ENCODE results near the gene SLC39A12.

Gene SLC39A12

GRCh38 chr10:17965649-17966235 lies 14.0 kb downstream of the SLC39A12 start:
- no peak for DNase-seq

DNA sequence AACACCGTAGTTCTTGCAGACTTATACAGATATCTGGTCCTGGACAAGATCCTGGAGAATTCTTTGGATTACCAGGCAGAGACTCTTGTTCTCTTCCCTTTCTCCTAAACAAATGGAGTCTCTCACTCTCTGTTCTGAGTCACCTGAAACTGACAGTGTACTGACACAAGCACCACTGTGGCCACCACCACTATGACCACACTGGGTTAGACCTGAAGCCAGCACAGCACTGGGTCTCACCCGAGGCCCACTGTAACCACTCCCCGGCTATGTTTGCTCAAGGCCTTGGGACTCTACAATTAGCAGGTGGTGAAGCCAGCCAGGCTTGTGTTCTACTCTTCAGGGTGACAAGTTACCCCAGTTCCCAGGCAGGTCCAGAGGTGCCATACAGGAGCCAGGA lies 22.8 kb downstream of the SLC39A12 start:
- no peak for DNase-seq

DNA sequence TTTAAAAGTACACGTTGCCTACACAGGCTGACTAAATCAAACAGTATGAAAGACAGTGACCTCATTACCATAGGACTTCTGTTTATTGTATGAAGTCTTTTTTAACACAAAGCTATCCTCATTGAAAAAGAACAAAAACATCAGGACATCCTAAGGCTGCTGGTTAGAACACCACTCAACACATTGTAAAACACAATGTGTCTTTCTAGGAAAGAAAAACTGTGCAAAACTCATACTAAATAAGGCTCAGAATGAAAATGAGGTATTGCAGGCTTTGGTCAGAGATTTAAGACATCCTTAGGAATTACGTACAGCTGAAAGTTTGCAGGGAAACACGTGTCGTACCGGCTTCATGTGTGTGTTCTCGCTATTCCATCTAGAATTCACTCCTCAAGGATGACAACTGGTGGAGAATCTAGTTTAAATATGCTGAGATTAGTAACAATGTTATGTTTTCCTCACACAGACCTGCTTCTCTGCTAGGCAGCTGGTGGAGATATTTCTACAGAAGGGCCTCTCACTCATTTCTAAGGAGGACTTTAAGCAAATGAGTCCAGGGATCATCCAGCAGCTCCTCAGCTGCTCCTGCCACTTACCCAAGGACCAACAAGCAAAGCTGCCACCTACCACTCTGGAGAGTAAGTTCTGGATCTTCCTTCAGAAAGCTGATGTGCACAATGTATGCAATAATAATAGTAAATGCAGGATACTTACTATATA lies 29.3 kb downstream of the SLC39A12 start:
- DNase-seq = no peak

DNA sequence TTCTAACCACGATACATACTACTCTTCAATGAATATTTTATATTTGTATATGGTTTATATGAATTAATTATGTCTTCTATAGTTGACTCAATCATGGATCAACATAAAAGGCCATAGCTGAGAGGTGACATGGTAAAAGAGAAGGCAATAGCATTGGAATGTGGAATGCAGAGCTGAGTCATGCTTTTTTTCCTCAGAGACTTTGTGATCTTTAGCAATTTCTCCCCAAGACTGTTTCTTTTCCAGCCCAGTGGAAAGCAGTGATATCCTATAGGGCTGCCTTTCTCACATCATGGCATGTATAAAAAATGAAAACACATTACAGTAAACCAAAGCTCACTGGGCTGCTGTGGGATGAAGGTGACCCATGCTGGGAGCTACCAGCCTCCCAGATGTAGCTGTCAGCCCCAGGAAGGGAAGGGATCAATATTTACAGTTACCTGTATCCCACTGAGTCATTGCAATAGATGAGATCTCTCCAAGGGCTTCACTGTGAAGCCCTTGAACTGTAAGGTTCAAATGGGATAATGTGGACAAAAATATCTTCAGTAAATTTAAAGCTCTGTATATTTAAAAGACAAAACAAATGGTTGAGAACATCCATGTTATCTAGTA lies 30.2 kb downstream of the SLC39A12 start:
- no peak for DNase-seq

DNA sequence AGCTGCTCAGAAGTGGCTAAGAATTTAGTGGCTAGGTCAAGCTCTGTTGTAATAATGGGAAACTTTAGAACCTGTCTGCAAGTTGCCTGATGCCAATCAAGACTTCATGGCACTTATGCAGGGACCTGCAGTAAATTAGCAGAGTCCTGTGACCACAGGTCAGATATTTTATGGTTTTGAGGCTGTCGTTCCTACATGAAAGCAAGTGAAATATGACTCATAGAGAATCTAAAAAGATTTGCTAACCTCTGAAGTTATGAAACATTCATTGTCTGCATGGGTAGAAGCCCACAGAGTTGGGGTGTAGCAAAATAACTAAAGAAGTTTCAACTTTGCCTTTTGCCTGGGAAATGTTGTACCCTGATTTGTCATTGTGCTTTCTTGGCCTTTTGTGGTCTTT lies 32.3 kb downstream of the SLC39A12 start:
- no peak for DNase-seq

GRCh38 chr10:17984563-17984962 lies 32.8 kb downstream of the SLC39A12 start:
- no peak for DNase-seq

DNA sequence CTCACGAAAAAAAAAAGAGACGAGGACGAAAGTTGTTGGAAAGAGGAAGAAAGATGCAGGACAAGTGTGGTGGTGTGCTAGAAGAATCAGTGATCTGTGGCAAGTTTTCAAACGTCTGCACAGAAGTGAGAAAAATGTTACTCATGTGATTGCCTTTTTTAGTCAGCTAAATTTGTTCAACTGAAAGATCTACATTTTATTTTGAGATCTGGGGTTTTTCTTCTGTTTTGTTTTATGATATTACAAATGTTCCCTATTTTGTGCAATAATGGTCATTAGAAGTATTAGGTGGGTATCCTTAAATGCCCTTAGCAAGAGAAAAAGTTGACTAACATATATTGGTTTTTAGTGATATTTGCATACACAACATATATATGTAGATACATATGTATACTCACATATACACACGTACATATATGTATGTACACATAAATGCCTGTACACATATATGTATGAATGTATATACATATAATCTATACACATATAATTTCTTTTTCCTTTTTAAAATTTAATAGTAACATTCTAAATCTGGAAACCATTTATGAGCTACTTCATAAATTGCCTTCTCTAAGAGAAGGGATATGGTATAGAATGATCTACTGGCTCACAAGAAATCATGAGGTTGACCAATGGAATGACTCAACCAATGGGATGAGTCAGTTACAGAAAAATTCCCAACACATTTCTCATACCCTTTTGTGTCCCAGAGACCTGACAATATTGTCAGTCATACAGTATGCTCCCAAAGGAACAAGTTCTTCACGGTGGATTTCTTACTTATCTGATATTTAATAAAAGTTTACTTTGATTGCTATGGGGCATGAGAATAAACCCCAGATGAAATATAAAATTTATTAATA lies 38.4 kb downstream of the SLC39A12 start:
- no peak for DNase-seq

GRCh38 chr10:17992266-17992665 lies 40.5 kb downstream of the SLC39A12 start:
- no peak for DNase-seq

DNA sequence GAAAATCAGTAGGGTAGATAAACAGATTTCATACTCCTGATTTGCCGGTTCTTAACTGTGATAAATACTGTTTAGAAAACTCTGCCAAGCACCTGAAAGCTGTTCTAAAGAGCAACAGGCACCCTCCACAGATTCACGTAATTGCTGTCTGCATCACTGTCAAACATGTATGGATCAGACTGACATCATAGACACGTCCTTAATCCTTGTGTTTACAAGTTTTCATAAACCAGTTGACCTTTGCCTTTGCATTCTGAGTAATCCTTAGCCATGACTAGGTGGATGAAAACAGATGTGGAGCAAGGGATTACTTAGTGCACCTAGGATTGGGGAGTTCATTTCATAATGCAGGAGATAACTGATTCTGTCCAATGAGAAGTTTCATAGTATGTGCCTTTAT lies 41.6 kb downstream of the SLC39A12 start:
- no peak for DNase-seq

GRCh38 chr10:18000601-18001000 lies 48.9 kb downstream of the SLC39A12 start:
- DNase-seq = no peak

GRCh38 chr10:18005445-18005780 lies 53.7 kb downstream of the SLC39A12 start:
- DNase-seq = no peak

DNA sequence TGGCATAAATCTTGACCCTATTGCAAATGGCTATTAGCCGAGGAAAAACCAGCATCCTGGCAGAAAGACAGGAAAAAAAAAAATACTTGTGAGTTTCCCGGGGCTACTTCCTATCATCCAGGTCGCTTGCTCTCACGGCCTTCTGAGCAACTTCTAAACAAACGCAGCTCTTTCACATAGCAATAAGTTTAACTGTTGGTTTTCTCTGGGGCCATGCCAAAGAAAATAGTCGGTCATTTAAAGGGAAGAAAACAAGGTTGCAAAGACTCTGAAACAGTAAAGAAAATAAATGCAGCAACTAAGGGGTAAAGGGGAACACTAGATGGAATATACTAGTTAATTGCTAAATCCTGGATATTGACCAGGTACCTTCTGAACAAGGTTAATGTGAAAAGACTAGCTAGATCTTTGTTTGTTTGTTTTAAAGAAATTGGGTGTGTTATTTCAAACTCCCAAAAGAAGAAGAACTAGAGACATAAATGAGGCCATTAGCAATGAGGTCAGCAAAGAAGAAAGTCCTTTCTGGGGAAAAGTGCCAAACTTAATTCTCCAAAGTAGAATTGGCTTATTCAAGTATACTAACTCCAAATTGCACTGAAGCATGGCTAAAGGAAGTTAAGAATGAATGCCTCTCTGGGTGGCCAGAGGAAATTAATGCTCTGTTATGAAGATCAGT lies 54.2 kb downstream of the SLC39A12 start:
- no peak for DNase-seq

DNA sequence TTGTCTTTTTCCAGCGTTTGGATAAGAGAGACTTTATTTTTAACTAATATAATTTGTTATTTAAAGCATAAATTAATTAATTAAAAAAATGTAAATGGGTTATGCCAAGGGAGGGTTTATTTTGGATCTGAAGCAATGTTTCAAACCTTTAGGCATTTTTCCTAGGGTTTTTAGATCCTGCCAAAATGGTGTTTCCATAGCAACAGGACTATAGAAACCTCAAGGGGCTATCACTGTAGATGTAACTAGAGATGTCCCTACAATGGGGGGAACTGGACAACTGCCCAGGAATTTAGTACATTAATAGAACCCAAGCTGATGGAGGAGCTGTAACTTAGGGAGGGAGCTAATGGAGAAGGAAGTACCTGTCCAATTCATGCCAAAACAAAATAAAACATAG lies 57.3 kb downstream of the SLC39A12 start:
- no peak for DNase-seq

DNA sequence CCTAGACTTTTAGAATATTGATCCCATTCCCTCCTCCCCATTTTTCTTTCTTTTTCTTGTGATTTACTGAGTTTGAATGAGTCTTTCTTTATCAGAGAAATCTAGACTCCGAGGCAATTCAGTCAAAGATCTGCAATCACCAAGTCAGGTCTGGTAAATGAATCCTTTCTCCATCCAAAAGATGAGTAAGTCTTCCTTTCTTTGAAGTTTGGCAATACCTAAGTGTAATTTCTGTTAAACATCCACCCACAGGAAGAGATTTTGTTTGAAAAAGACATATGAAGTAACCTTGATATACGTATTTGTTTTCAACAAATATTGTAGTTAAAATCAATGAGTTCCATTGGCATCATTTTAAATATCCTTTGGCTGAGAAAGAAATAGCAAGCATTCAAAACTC lies 58.3 kb downstream of the SLC39A12 start:
- no peak for DNase-seq

DNA sequence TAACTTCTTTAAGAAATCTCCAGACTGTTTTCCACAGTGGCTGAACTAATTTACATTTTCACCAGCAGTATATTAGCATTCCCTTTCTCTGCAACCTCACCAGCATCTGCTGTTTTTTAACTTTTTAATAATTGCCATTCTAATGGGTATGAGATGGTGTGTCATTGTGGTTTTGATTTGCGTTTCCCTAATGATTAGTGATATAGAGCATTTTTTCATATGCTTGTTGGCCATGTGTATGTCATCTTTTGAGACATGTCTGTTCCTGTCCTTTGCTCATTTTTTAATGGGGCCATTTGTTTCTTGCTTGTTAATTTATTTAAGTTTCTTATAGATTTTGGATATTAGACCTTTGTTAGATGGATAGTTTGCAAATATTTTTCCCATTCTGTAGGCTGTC lies 68.8 kb downstream of the SLC39A12 start:
- no peak for DNase-seq

- DNase-seq = no peak
Observed at GRCh38 chr10:18021725-18022480, 70.2 kb downstream of the SLC39A12 start.

- no peak for DNase-seq
Observed at GRCh38 chr10:18043148-18044006, 91.7 kb downstream of the SLC39A12 start.

- no peak for DNase-seq
Observed at GRCh38 chr10:18044976-18045720, 93.4 kb downstream of the SLC39A12 start.

DNA sequence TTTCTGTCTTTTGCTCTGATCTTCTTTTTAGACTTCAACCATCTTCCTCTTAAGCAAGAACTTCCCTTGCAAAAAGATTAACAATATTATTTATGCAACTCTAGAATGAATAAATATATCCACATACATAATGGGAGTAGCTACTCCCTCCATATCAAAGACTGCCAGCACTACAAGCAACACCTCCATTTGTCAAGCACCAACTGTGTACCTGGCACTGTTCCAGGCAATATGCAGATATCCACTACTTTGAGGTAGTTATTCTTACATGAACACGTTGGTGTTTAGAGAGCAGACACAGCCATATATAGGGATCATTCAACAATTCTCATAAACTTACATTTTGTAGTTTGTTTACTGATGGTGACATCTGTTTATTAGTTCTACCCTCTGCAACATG lies 104.9 kb downstream of the SLC39A12 start:
- no peak for DNase-seq

- no peak for DNase-seq
Observed at GRCh38 chr10:18059826-18060559, 108.3 kb downstream of the SLC39A12 start.

Measured in retina (tissue), 1 donor.